Stomach (tissue), 9 donors: Measurements from ENCODE around the gene TJAP1. TPM values are rescaled to one million over a fixed set of nuclear protein-coding genes. Genes with fewer than 3 reads are reported as not detected.

Source experiments
- DNase-seq, 2 donors: peaks; one replicate each; pipeline versions ENCODE4 v3.0.0 to v3.0.0-alpha.2; 2013 to 2019
- H3K27ac ChIP-seq, 5 donors: fragments of 200-600 bp in 4 of 5; sonication (generic) in 4 of 5; one replicate each; pipeline ENCODE4 v1.5.1; 2013 to 2019; ENCODE audit warnings: mild to moderate bottlenecking in 1 of 5, moderate library complexity in 1 of 5
- H3K27me3 ChIP-seq, 3 donors: fragments of 200-600 bp; sonication (generic); one replicate each; pipeline ENCODE4 v1.5.1; 2017 to 2019; ENCODE audit warnings: mixed run types in 1 of 3
- H3K36me3 ChIP-seq, 4 donors: fragments of 200-600 bp; sonication (generic); 1 replicate in 3 of 4; 2 replicates in 1 of 4; pipeline ENCODE4 v1.5.1; 2016 to 2019
- H3K4me1 ChIP-seq, 4 donors: fragments of 200-600 bp; sonication (generic); one replicate each; pipeline ENCODE4 v1.5.1; 2016 to 2019
- H3K4me3 ChIP-seq, 4 donors: fragments of 200-600 bp; sonication (generic) in 3 of 4; one replicate each; pipeline ENCODE4 v1.5.1; 2016 to 2019; ENCODE audit warnings: mild to moderate bottlenecking in 1 of 4
- H3K9me3 ChIP-seq, 4 donors: fragments of 200-600 bp; sonication (generic); one replicate each; pipeline ENCODE4 v1.5.1; 2016 to 2019
- EP300 ChIP-seq: sonication (generic); formaldehyde crosslinking; IDR thresholded peaks from one replicate; pipeline ENCODE4 v1.6.1; 2017; ENCODE audit warnings: antibody characterized with exemption
- POLR2A ChIP-seq, 4 donors: fragments of 450-650 bp; IDR thresholded peaks; one replicate each; pipeline ENCODE4 v1.6.1; 2016; ENCODE audit warnings: antibody characterized with exemption in 4 of 4, control low read depth in 2 of 4, mild to moderate bottlenecking in 1 of 4, moderate library complexity in 1 of 4
- POLR2AphosphoS5 ChIP-seq, 3 donors: sonication (generic); formaldehyde crosslinking; IDR thresholded peaks; one replicate each; pipeline ENCODE4 v1.6.1; 2016; ENCODE audit warnings: antibody characterized with exemption in 3 of 3
- WGBS, 5 donors: extraction: QIAGEN DNeasy Blood & Tissue Kit in 3 of 5; methylation state at CpG; one replicate each; pipeline versions ENCODE4 v1.1.5 to v1.1.7; 2013 to 2018; 5-methylcytosine and 5-hydroxymethylcytosine counted together
- intact Hi-C: fragments of 100-400 bp; cut with DNase I; formaldehyde crosslinking; loops from one replicate; pipeline ENCODE4 v1.15.1; 2023; ENCODE audit warnings: low total_unique reads
- polyA plus RNA-seq, 3 donors: library from polyadenylated mRNA; stranded (reverse); fragments of 200-250 nt; gene quantifications; one replicate each; pipeline ENCODE4 v1.2.3, GENCODE V29; 2013
- total RNA-seq, 5 donors: library from RNA; depleted of rRNA; stranded (reverse); fragments of >200 nt; gene quantifications; one replicate each; pipeline versions ENCODE4 v1.1.0 to v1.2.3, GENCODE V29; 2014 to 2016
- TF ChIP-seq, protein P1 (sequence below), 7 experiments: fragments of 450-650 bp in 4 of 7; fragments of 200-600 bp in 3 of 7; sonication (generic) in 3 of 7; IDR thresholded peaks; one replicate each; pipeline ENCODE4 v1.5.1; 2016 to 2019; ENCODE audit warnings: antibody characterized with exemption in 7 of 7, control low read depth in 2 of 7, mild to moderate bottlenecking in 1 of 7
- donor health status: healthy with polysubstance abuse.
- donor health status: Bipolar disorder and iron deficiency.
- donor health status: healthy.

TJAP1 gene
- total and polyA plus RNA-seq, 8 donors: 8.4 to 182 (median 14.1) TPM

DNA sequence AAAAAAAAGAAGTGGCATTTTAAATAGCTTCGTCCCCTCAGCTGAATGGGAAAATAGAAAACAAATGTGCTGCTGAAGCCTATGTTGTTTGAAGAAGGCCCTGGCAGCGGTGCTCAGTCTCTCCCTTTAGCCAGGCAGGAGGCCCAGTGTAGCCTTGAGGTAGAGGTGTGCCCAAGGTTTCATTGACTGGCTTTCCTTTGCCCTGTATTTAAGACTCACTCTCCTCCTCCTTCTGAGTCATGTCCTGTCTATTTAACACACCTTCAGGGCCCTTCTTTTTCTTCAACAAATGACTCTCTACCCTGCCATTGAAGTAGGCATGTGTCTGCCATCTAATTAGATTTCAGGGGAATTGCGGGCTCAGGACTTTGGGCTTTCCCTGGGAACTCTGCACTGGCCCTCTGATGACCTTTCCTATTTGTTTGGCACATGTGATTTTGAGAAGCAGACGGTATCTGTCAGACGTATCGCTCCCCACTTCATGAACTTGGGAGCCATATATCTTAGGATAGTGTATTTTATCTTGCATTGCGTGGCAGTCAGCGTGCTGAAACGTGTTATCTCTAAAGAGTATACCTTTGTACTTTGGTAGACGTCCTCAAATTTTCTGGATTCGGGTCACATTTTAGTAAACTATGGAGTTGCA, 4.3 kb downstream of the TJAP1 start:
- intact Hi-C loops: no loop called here
- Histone ChIP-seq H3K36me3 (peaks cover 0 to 28% (median 13%) of the 10 kb centered on the region in 4 donors), H3K4me1 (peaks cover 19 to 53% (median 41%) of the 10 kb centered on the region in 4 donors), H3K27me3 (no peaks in the 10 kb centered on the region), H3K27ac (no peak overlapping the region), H3K4me3 (no peak overlapping the region), H3K9me3 (no peaks in the 10 kb centered on the region)
- TF ChIP-seq, protein P1, sequence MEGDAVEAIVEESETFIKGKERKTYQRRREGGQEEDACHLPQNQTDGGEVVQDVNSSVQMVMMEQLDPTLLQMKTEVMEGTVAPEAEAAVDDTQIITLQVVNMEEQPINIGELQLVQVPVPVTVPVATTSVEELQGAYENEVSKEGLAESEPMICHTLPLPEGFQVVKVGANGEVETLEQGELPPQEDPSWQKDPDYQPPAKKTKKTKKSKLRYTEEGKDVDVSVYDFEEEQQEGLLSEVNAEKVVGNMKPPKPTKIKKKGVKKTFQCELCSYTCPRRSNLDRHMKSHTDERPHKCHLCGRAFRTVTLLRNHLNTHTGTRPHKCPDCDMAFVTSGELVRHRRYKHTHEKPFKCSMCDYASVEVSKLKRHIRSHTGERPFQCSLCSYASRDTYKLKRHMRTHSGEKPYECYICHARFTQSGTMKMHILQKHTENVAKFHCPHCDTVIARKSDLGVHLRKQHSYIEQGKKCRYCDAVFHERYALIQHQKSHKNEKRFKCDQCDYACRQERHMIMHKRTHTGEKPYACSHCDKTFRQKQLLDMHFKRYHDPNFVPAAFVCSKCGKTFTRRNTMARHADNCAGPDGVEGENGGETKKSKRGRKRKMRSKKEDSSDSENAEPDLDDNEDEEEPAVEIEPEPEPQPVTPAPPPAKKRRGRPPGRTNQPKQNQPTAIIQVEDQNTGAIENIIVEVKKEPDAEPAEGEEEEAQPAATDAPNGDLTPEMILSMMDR (IDR thresholded peaks at IDR 0.05): no peak
- TF ChIP-seq EP300 (no peak), POLR2AphosphoS5 (IDR thresholded peaks at IDR 0.05) (no peak), POLR2A (IDR thresholded peaks at IDR 0.05) (no peak)
- WGBS, 5 donors: 67 to 85% (median 80%) methylated on average over 11 of the region's 11 CpGs
- DNase-seq: no peak

DNA sequence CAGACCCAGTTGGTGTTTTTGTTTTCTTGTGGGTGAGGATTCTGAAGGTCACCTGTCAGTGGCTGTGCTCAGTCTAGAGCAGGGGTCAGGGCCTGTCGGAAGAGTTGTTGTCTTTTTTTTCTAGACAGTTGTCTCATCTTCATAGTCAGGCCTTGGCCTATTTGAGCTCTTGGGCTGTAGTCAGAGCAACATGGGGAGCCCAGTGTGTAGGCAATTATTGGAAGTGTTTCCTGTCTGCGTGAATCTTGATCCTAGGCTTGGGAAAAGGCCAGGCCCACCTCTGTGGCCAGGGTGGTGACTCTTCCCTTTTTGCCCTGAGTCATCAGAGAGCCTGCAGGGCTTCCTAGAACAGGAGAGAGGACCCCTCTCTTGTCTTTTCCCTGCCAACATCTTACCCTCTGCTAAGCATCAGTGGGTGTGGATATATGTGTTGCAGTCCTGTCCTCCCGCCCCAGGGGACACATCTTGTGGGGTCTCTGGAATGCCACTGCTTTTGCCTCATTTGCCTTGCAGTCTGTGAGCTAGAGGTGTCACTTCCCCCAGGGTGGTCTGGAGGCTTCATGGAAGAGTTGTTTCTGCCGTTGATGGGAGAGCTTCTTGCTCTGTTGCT, 11.4 kb downstream of the TJAP1 start:
- Histone ChIP-seq H3K9me3 (no peaks in the 10 kb centered on the region), H3K4me3 (no peak overlapping the region), H3K27ac (no peak overlapping the region), H3K27me3 (no peaks in the 10 kb centered on the region), H3K4me1 (peaks cover 0 to 26% (median 15%) of the 10 kb centered on the region in 4 donors), H3K36me3 (peaks cover 0 to 39% (median 23%) of the 10 kb centered on the region in 4 donors)
- DNase-seq: no peak
- WGBS, 5 donors: 74 to 83% (median 79%) methylated on average over 4 of the region's 4 CpGs
- TF ChIP-seq, protein P1 (IDR thresholded peaks at IDR 0.05): no peak
- TF ChIP-seq POLR2AphosphoS5 (IDR thresholded peaks at IDR 0.05) (no peak), EP300 (no peak), POLR2A (IDR thresholded peaks at IDR 0.05) (no peak)
- intact Hi-C loops: no loop called here

DNA sequence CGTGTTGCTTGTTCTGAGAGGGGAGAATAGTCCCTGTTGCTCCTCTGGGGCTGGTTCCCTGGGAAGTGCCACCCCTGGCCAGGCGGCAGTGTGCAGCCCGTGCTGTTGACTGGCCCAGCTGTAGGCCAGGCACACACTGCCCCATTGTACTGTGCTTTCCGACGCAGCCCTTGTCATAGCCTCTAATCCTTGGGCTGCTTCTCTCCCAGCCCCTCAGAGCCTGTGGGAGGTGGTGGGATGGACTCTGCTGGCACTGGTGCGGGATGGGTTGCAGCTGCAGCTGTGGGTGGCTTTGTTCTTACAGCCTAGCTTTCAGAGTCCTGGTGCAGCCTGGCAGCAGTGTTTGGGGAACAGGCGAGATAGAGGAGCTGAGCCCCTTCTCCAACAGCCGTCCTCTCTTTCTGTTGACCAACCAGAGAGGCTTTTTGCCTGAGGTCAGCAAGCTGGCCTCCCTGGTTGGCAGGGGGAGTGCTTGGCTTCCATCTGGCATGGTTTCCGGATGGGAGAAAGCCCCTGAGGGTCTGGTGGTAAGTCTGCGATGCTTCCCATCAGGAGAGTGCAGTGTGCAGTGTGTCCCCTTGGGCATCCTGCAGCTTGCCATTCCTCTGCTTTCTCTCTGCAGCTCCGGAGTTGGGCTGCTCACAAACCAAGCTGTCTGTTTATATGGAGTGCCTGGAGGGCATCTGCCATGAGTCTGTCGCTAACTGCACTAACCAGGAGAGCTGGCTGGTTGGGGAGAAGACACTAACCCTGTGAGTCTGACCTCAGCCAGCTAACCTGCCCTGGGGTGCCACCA, 12.1 kb downstream of the TJAP1 start:
- TF ChIP-seq POLR2A (IDR thresholded peaks at IDR 0.05): no peak
- no peak for TF ChIP-seq EP300
- TF ChIP-seq, protein P1 (IDR thresholded peaks at IDR 0.05): no peak
- TF ChIP-seq POLR2AphosphoS5 (IDR thresholded peaks at IDR 0.05): no peak
- no peak overlapping the region for H3K4me3 ChIP-seq
- intact Hi-C loops: no loop called here
- H3K27ac ChIP-seq: no peak overlapping the region
- H3K4me1 ChIP-seq: peaks cover 6 to 30% (median 15%) of the 10 kb centered on the region in 4 donors
- no peaks in the 10 kb centered on the region for H3K9me3 ChIP-seq
- 86 to 92% (median 89%) methylated on average over 9 to 12 of the region's 12 CpGs for WGBS, 5 donors
- no peaks in the 10 kb centered on the region for H3K27me3 ChIP-seq
- peaks cover 0 to 39% (median 23%) of the 10 kb centered on the region in 4 donors for H3K36me3 ChIP-seq
- no peak for DNase-seq

DNA sequence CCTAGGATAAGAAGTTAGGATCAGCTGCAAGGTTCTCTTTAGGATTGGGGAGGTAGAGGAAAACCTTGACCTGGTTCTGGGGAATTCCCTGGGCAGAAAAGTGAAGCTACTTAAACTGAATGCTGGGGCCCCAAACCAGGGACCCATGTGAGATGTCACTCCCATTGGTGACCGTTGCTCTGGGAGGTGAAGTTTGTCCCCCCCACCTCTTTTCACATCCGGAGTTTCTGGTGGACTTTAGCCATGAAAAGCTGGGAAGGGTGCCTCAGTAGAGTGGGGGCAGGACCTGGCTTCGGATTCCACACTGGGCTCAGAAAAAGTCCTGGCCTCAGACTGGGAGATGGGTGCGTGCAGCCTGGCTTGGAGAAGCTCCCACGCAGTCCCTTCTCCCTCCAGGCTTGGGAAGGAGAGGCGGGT, 13.2 kb downstream of the TJAP1 start:
- Histone ChIP-seq H3K27ac (no peak overlapping the region), H3K4me1 (peaks cover 16 to 38% (median 19%) of the 10 kb centered on the region in 4 donors), H3K4me3 (no peak overlapping the region), H3K27me3 (no peaks in the 10 kb centered on the region), H3K36me3 (peaks cover 0 to 28% (median 20%) of the 10 kb centered on the region in 4 donors), H3K9me3 (no peaks in the 10 kb centered on the region)
- no peak for DNase-seq
- intact Hi-C loops: no loop called here
- no peak for TF ChIP-seq POLR2AphosphoS5 (IDR thresholded peaks at IDR 0.05)
- TF ChIP-seq, protein P1 (IDR thresholded peaks at IDR 0.05): no peak
- TF ChIP-seq EP300: no peak
- no peak for TF ChIP-seq POLR2A (IDR thresholded peaks at IDR 0.05)
- WGBS, 5 donors: 41 to 84% (median 75%) methylated on average over 3 to 6 of the region's 6 CpGs
